ENCODE measurements around the gene LIMS1.
"Not testable (repeated sequence)": the region's sequence is repeated elsewhere in the genome, so short reads cannot be mapped to it uniquely, and the experiment has no call there.

- TF ChIP-seq, protein P1, sequence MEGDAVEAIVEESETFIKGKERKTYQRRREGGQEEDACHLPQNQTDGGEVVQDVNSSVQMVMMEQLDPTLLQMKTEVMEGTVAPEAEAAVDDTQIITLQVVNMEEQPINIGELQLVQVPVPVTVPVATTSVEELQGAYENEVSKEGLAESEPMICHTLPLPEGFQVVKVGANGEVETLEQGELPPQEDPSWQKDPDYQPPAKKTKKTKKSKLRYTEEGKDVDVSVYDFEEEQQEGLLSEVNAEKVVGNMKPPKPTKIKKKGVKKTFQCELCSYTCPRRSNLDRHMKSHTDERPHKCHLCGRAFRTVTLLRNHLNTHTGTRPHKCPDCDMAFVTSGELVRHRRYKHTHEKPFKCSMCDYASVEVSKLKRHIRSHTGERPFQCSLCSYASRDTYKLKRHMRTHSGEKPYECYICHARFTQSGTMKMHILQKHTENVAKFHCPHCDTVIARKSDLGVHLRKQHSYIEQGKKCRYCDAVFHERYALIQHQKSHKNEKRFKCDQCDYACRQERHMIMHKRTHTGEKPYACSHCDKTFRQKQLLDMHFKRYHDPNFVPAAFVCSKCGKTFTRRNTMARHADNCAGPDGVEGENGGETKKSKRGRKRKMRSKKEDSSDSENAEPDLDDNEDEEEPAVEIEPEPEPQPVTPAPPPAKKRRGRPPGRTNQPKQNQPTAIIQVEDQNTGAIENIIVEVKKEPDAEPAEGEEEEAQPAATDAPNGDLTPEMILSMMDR (IDR thresholded peaks at IDR 0.05), result not testable (repeated sequence)
- TF ChIP-seq POLR2A (IDR thresholded peaks at IDR 0.05), result not testable (repeated sequence)
Observed at GRCh38 chr2:108648796-108649195, 114.5 kb downstream of the LIMS1 start.
